Naive thymus-derived CD4-positive, alpha-beta T cell (primary cell): ENCODE results near the gene EPS8. TPM values are rescaled to one million over a fixed set of nuclear protein-coding genes. Genes with fewer than 3 reads are reported as not detected.

Experiments used
- ATAC-seq: fragments of 150-1000 bp; cut with Tn5 transposase; 2 replicates; pipeline ENCODE4 v1.10.0; 2021; ENCODE audit warnings: mild to moderate bottlenecking, moderate library complexity
- CTCF ChIA-PET: fragments of 350-600 bp; sonication (Branson Sonifier 250); formaldehyde crosslinking; loops from one replicate; lab custom pipeline; 2021; ENCODE audit warnings: antibody characterized with exemption; lab: Charles Lee
- POLR2A ChIA-PET: fragments of 350-600 bp; sonication (Branson Sonifier 250); formaldehyde crosslinking; loops from one replicate; lab custom pipeline; 2021; ENCODE audit warnings: antibody characterized with exemption, inconsistent platforms; lab: Charles Lee
- DNase-seq, 9 donors: peaks; one replicate each; pipeline versions ENCODE4 v3.0.0 to v3.0.0-alpha.2; 2020 to 2022; ENCODE audit warnings: mixed read lengths in 1 of 9
- H3K27ac ChIP-seq: one replicate; pipeline ENCODE4 v1.7.0; 2013; ENCODE audit warnings: mild to moderate bottlenecking, low read depth, low read length, moderate library complexity
- H3K27me3 ChIP-seq, 2 donors: one replicate each; pipeline ENCODE4 v1.7.0; 2013; ENCODE audit warnings: low read length in 2 of 2, mild to moderate bottlenecking in 2 of 2, moderate library complexity in 2 of 2; ENCODE audit not compliant: control insufficient read depth in 2 of 2, insufficient read depth in 2 of 2
- H3K36me3 ChIP-seq, 3 experiments: 1 replicate in 2 of 3; 2 replicates in 1 of 3; pipeline ENCODE4 v1.7.0; 2013; ENCODE audit warnings: low read length in 3 of 3, mild to moderate bottlenecking in 3 of 3, moderate library complexity in 1 of 3; ENCODE audit not compliant: insufficient read depth in 3 of 3, control insufficient read depth in 2 of 3
- H3K4me1 ChIP-seq, 2 donors: one replicate each; pipeline ENCODE4 v1.7.0; 2013; ENCODE audit warnings: low read length in 2 of 2, mild to moderate bottlenecking in 2 of 2, moderate library complexity in 1 of 2; ENCODE audit not compliant: control insufficient read depth in 2 of 2, insufficient read depth in 2 of 2
- H3K4me3 ChIP-seq: 2 replicates; pipeline ENCODE4 v1.7.0; 2013; ENCODE audit warnings: mild to moderate bottlenecking, low read length
- H3K9me3 ChIP-seq, 3 experiments: 1 replicate in 2 of 3; 2 replicates in 1 of 3; pipeline ENCODE4 v1.7.0; 2013; ENCODE audit warnings: low read length in 3 of 3; ENCODE audit not compliant: control insufficient read depth in 2 of 3
- H3K27ac Mint-ChIP-seq, 9 donors: one replicate each; pipeline ENCODE4 v1.8.0; 2020 to 2022; ENCODE audit warnings: mixed read lengths in 9 of 9, mild to moderate bottlenecking in 8 of 9, moderate library complexity in 5 of 9, inconsistent platforms in 2 of 9
- H3K27me3 Mint-ChIP-seq, 5 donors: one replicate each; pipeline ENCODE4 v1.8.0; 2021 to 2022; ENCODE audit warnings: mixed read lengths in 5 of 5, mild to moderate bottlenecking in 1 of 5
- H3K36me3 Mint-ChIP-seq, 5 donors: one replicate each; pipeline ENCODE4 v1.8.0; 2020 to 2022; ENCODE audit warnings: mixed read lengths in 5 of 5, mild to moderate bottlenecking in 3 of 5, inconsistent platforms in 1 of 5
- H3K4me1 Mint-ChIP-seq, 7 donors: one replicate each; pipeline ENCODE4 v1.8.0; 2020 to 2022; ENCODE audit warnings: mixed read lengths in 7 of 7, mild to moderate bottlenecking in 3 of 7, inconsistent platforms in 1 of 7
- H3K4me3 Mint-ChIP-seq, 10 donors: one replicate each; pipeline ENCODE4 v1.8.0; 2020 to 2022; ENCODE audit warnings: mild to moderate bottlenecking in 10 of 10, mixed read lengths in 10 of 10, moderate library complexity in 6 of 10, inconsistent platforms in 2 of 10
- H3K9me3 Mint-ChIP-seq, 11 donors: one replicate each; pipeline ENCODE4 v1.8.0; 2020 to 2022; ENCODE audit warnings: mixed read lengths in 11 of 11, mild to moderate bottlenecking in 4 of 11, inconsistent platforms in 1 of 11, moderate library complexity in 1 of 11
- intact Hi-C, 2 donors: fragments of 100-400 bp; cut with micrococcal nuclease; formaldehyde crosslinking; loops; one replicate each; pipeline ENCODE4 v1.15.1; 2023
- polyA plus RNA-seq, 2 donors: library from polyadenylated mRNA; unstranded; fragments of 300-500 nt; fragmentation: Illumina TruSeq; gene quantifications; one replicate each; pipeline ENCODE4 v1.2.3, GENCODE V29; 2021
- total RNA-seq, 6 experiments: library from RNA in 5 of 6; stranded (reverse) in 5 of 6; gene quantifications; 1 replicate in 5 of 6; 2 replicates in 1 of 6; pipeline ENCODE4 v1.2.3 and lab custom pipeline; 2021 to 2026

The EPS8 gene
- total and polyA plus RNA-seq, 7 experiments from 2014 or later, result 1.9 to 3.1 (median 2.5) TPM

DNA sequence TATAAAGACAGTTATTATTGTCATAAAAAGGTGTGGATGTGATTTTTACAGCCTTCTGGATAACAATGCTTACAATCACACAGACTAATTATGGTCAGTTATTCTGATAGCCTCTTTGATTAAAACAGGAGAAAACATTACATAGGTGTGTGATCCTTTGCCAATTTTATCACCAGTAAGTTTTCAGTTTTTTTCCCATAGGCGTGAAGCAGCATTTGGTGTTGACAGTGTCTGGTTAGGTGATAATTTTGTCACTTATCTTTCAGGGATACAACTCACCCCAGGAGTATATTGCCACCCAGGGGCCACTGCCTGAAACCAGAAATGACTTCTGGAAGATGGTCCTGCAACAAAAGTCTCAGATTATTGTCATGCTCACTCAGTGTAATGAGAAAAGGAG lies 208.8 kb downstream of the EPS8 start:
- DNase-seq (peak in 7 of 9 donors; percentile 26 to 70 (median 57)), ATAC-seq (peak; percentile 50)
- H3K9me3 Mint-ChIP-seq, result peaks cover 0 to 11% (median 4%) of the 10 kb centered on the region in 11 donors
- no peaks in the 10 kb centered on the region for H3K27me3 ChIP-seq
- peaks cover 0 to 4% of the 10 kb centered on the region in 2 donors for H3K4me1 ChIP-seq
- no peaks in the 10 kb centered on the region for H3K9me3 ChIP-seq
- H3K4me3 ChIP-seq, result no peak overlapping the region
- CTCF ChIA-PET, result interaction anchor here (0.7 to 14.5 kb wide), 4 partner anchors 23 to 711 kb away, joined by 3 to 405 read pairs (median 5); no protein-coding TSS in a partner anchor
- H3K36me3 ChIP-seq, result no peaks in the 10 kb centered on the region
- peaks cover 15 to 58% (median 25%) of the 10 kb centered on the region in 5 donors for H3K36me3 Mint-ChIP-seq
- H3K4me1 Mint-ChIP-seq, result peaks cover 6 to 47% (median 27%) of the 10 kb centered on the region in 7 donors
- POLR2A ChIA-PET, result interaction anchor here (1.0 to 3.3 kb wide), 4 partner anchors 10 to 48 kb away, joined by 5 to 24 read pairs (median 12); no protein-coding TSS in a partner anchor
- H3K27ac ChIP-seq, result no peak overlapping the region
- peak overlapping the region in 2 of 10 donors; percentile 8 to 29 for H3K4me3 Mint-ChIP-seq
- H3K27me3 Mint-ChIP-seq, result peaks cover 0 to 3% (median 0%) of the 10 kb centered on the region in 5 donors
- intact Hi-C loops, result loop anchor here (1.0 to 5.0 kb wide), 7 partner anchors 9 to 353 kb away; partner anchors contain the start of gene EPS8 (in 1 of the 2)
- peak overlapping the region; percentile 4 to 75 (median 44) for H3K27ac Mint-ChIP-seq

DNA sequence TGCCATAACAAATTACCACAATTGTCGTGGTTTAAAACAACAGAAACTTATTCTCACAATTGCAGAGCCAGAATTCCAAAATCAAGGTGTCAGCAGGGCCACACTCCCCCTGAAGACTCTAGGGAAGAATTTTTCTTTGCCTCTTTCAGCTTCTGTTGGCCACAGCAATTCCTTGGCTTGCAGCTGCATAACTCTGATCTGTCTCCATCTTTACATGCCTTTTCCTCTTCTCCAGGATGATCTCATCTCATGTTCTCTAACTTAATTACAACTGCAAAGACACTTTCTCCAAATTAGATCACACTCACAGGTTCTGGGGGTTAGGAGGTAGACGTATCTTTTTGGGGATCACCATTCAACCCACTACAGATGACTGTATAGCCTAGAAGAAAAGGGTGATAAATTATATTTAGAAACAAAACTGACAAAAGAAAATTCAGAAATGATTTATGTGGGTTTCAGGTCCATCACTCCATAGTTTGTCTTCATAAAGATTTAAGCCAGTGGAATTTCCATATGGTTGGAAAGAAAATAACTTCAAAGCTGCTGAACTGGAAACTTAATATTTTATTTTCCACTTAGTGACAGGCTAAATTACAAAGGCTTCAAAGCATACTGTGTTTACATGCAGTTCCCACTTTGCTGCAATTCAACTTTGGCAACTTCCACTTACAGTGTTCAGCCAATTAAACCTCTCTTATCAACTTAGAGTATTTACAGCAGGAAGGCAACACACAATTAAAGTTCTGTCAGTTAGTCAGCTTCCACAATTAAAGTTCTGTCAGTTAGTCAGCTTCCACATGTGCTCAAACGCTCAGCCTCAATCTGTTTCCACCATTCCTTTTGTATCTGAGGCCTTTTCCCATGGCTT lies 213.3 kb downstream of the EPS8 start:
- no peak overlapping the region for H3K27ac ChIP-seq
- peak overlapping the region in 3 of 10 donors; percentile 0 to 48 (median 21) for H3K4me3 Mint-ChIP-seq
- peaks cover 11 to 63% (median 47%) of the 10 kb centered on the region in 7 donors for H3K4me1 Mint-ChIP-seq
- ChIA-PET POLR2A (interaction anchor here (21.8 kb wide), 1 partner anchor 32 kb away, joined by 730 read pairs; no protein-coding TSS in a partner anchor), CTCF (interaction anchor here (3.4 to 3.5 kb wide), 2 partner anchors 8 to 44 kb away, joined by 10 to 24 read pairs; no protein-coding TSS in a partner anchor)
- H3K27me3 Mint-ChIP-seq, result no peaks in the 10 kb centered on the region
- peaks cover 0 to 7% of the 10 kb centered on the region in 2 donors for H3K4me1 ChIP-seq
- no peak overlapping the region for H3K4me3 ChIP-seq
- DNase-seq (no peak), ATAC-seq (no peak)
- peak overlapping the region in 6 of 9 donors; percentile 6 to 74 (median 24) for H3K27ac Mint-ChIP-seq
- H3K27me3 ChIP-seq, result no peaks in the 10 kb centered on the region
- intact Hi-C loops, result loop anchor here in 1 of 2 donors (2.0 kb wide), 1 partner anchor 15 kb away; no protein-coding TSS in a partner anchor
- H3K36me3 Mint-ChIP-seq, result peaks cover 17 to 60% (median 25%) of the 10 kb centered on the region in 5 donors
- H3K9me3 ChIP-seq, result no peaks in the 10 kb centered on the region
- H3K9me3 Mint-ChIP-seq, result peaks cover 0 to 11% (median 6%) of the 10 kb centered on the region in 11 donors
- H3K36me3 ChIP-seq, result no peaks in the 10 kb centered on the region

GRCh38 chr12:15574353-15574752 lies 214.8 kb downstream of the EPS8 start:
- Mint-ChIP-seq H3K4me3 (no peak overlapping the region), H3K9me3 (peaks cover 0 to 11% (median 6%) of the 10 kb centered on the region in 11 donors), H3K27me3 (no peaks in the 10 kb centered on the region), H3K36me3 (peaks cover 16 to 56% (median 24%) of the 10 kb centered on the region in 5 donors), H3K27ac (peak overlapping the region in 4 of 9 donors; percentile 20 to 61 (median 43)), H3K4me1 (peaks cover 13 to 64% (median 50%) of the 10 kb centered on the region in 7 donors)
- ATAC-seq (no peak), DNase-seq (no peak)
- H3K36me3 ChIP-seq, result no peaks in the 10 kb centered on the region
- H3K4me3 ChIP-seq, result no peak overlapping the region
- no peak overlapping the region for H3K27ac ChIP-seq
- intact Hi-C loops, result loop anchor here in 1 of 2 donors (5.0 kb wide), 2 partner anchors 612 to 1317 kb away; partner anchors contain the start of gene ARHGDIB
- H3K27me3 ChIP-seq, result no peaks in the 10 kb centered on the region
- ChIA-PET POLR2A (interaction anchor here (1.3 to 21.8 kb wide), 3 partner anchors 10 to 803 kb away, joined by 4 to 730 read pairs (median 5); no protein-coding TSS in a partner anchor), CTCF (interaction anchor here (0.7 to 3.5 kb wide), 7 partner anchors 10 to 45 kb away, joined by 3 to 24 read pairs (median 4); no protein-coding TSS in a partner anchor)
- H3K4me1 ChIP-seq, result peaks cover 0 to 20% of the 10 kb centered on the region in 2 donors
- H3K9me3 ChIP-seq, result no peaks in the 10 kb centered on the region

Other genes with a start within 250 kb of the EPS8 start
- gene STRAP, start 93.0 kb upstream of the EPS8 start, total RNA-seq, result 10 to 100 TPM; 42.2 to 97.2 (median 70.9) TPM
- 100 to 1,000 TPM in 1 of 2 donors, 10 to 100 TPM in 1; 94.5 to 119 TPM for gene STRAP, start 93.0 kb upstream of the EPS8 start, polyA plus RNA-seq
- 10 to 100 TPM in 4 of 5 experiments, 1 to 10 TPM in 1; 8.4 to 15.9 (median 12.2) TPM for gene DERA, start 121.9 kb upstream of the EPS8 start, total RNA-seq
- 10 to 100 TPM; 30.3 to 33.4 TPM for gene DERA, start 121.9 kb upstream of the EPS8 start, polyA plus RNA-seq